Mesangial cell (primary cell): ENCODE results near the gene CENPC. TPM values are rescaled to one million over a fixed set of nuclear protein-coding genes. Genes with fewer than 3 reads are reported as not detected.

Experiments used
- total RNA-seq: library from RNA; depleted of rRNA; stranded (reverse); fragments of >200 nt; gene quantifications from 2 replicates; pipeline ENCODE4 v1.2.3, GENCODE V29; 2015

Gene CENPC, protein sequence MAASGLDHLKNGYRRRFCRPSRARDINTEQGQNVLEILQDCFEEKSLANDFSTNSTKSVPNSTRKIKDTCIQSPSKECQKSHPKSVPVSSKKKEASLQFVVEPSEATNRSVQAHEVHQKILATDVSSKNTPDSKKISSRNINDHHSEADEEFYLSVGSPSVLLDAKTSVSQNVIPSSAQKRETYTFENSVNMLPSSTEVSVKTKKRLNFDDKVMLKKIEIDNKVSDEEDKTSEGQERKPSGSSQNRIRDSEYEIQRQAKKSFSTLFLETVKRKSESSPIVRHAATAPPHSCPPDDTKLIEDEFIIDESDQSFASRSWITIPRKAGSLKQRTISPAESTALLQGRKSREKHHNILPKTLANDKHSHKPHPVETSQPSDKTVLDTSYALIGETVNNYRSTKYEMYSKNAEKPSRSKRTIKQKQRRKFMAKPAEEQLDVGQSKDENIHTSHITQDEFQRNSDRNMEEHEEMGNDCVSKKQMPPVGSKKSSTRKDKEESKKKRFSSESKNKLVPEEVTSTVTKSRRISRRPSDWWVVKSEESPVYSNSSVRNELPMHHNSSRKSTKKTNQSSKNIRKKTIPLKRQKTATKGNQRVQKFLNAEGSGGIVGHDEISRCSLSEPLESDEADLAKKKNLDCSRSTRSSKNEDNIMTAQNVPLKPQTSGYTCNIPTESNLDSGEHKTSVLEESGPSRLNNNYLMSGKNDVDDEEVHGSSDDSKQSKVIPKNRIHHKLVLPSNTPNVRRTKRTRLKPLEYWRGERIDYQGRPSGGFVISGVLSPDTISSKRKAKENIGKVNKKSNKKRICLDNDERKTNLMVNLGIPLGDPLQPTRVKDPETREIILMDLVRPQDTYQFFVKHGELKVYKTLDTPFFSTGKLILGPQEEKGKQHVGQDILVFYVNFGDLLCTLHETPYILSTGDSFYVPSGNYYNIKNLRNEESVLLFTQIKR
- total RNA-seq = 4.3 and 6.8 TPM in 2 replicates

DNA sequence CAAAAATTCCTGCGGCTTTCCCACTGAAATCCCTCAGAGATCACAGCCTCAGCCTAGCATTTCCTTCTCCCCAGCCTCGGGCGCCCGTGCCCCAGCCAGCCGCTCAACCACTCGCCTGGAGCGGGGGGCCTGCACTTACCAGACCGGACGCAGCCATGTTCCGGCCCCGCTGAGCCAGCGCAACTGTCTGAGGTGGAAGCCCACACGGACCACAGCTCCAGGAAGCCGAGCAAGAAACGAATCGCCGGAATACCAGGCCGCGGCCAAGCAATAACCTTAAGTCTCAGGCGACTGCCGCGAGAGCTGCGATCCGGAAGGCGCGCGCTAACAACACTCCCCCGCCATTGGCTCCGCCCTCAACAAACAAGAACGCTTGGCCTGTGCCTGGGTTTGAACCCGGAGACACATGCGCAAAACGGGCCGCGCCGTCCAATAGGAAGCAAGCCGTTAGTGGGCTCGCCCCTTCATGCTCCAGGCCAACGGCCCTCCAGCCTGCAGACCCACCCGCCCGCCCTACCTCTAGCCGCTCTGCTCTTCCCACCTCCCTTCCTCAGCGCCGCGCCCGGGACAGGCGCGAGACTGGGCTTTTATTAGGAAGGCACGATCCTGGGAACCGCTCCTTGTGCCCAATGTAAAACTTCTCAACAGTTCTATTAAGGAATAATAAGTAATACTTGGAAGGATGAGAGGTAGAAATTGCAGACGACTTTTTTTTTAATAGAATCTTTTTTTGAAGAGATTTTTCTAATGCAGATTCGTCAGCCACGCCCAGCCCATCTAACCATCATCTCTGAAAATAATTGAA is at the start of gene CENPC:
Gene CENPC, minus strand, starts transcription at position 305 of the 805 bp plus-strand sequence. Its CDS starts 148 bp downstream, at position 157.

DNA sequence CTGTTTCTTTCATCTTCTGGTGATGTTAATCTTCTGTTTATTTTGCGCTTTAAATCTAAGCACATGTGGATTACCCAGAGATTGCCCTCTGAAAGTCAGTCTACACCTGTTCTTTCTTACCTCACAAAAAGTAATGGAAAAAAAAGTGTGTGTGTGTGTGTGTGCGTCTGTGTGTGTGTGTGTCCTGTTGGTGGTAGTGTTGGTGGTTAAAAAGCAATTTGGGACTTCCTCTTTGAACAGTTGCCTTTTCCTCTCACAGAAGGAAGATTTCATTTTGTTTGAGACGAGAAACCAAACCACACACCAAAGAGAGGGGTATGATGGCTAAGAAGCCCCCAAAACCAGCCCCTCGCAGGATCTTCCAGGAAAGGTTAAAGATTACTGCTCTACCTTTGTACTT is 13.2 kb upstream of the CENPC start, which contains the start of gene STAP1:
Gene STAP1, plus strand, starts transcription at position 235 of the 400 bp plus-strand sequence. Its CDS starts 83 bp downstream, at position 318.

Other genes starting within 250 kb of the CENPC start
- not detected in 2 replicates for gene STAP1, start 13.2 kb upstream of the CENPC start, total RNA-seq
- gene UBA6, start 155.7 kb upstream of the CENPC start, total RNA-seq = 28.3 and 56.2 TPM in 2 replicates
- gene GNRHR, start 208.9 kb upstream of the CENPC start, total RNA-seq = not detected in 2 replicates